RPMI8226 (cell line): ENCODE results near the gene FOCAD.
"Not testable (repeated sequence)": the region's sequence is repeated elsewhere in the genome, so short reads cannot be mapped to it uniquely, and the experiment has no call there.

ENCODE experiments used
- DNase-seq: peaks from one replicate; pipeline ENCODE4 v3.0.0-alpha.2; 2015

The FOCAD gene

GRCh38 chr9:20880675-20881074 lies 196.6 kb downstream of the FOCAD start:
- no peak for DNase-seq

GRCh38 chr9:20884985-20885593 lies 201.0 kb downstream of the FOCAD start:
- peak; percentile 57 for DNase-seq

- DNase-seq = no peak
These were observed 215.0 kb downstream of the FOCAD start for GRCh38 chr9:20898885-20899554.

GRCh38 chr9:20903212-20903611 lies 219.2 kb downstream of the FOCAD start:
- no peak for DNase-seq

- DNase-seq = no peak
These were observed 220.9 kb downstream of the FOCAD start for GRCh38 chr9:20904995-20905394.

GRCh38 chr9:20906326-20906725 lies 222.3 kb downstream of the FOCAD start:
- DNase-seq = no peak

- no peak for DNase-seq
These were observed 224.4 kb downstream of the FOCAD start for GRCh38 chr9:20908461-20908860.

- no peak for DNase-seq
These were observed 230.5 kb downstream of the FOCAD start for GRCh38 chr9:20914556-20914955.

- DNase-seq = no peak
These were observed 237.3 kb downstream of the FOCAD start for GRCh38 chr9:20921362-20921761.

- DNase-seq = no peak
These were observed 241.4 kb downstream of the FOCAD start for GRCh38 chr9:20925256-20926045.

- no peak for DNase-seq
These were observed 245.2 kb downstream of the FOCAD start for GRCh38 chr9:20929276-20929675.

- no peak for DNase-seq
These were observed 246.8 kb downstream of the FOCAD start for GRCh38 chr9:20930836-20931235.

- no peak for DNase-seq
These were observed 256.6 kb downstream of the FOCAD start for GRCh38 chr9:20940447-20941173.

GRCh38 chr9:20941174-20941690 lies 257.2 kb downstream of the FOCAD start:
- DNase-seq = peak; percentile 79

- DNase-seq = no peak
These were observed 260.4 kb downstream of the FOCAD start for GRCh38 chr9:20944507-20944906.

GRCh38 chr9:20945269-20945668 lies 261.2 kb downstream of the FOCAD start:
- no peak for DNase-seq

GRCh38 chr9:20945856-20946255 lies 261.8 kb downstream of the FOCAD start:
- DNase-seq = no peak

GRCh38 chr9:20948703-20949102 lies 264.6 kb downstream of the FOCAD start:
- no peak for DNase-seq

- DNase-seq = no peak
These were observed 266.6 kb downstream of the FOCAD start for GRCh38 chr9:20950707-20951106.

GRCh38 chr9:20962536-20963225 lies 278.6 kb downstream of the FOCAD start:
- no peak for DNase-seq

- DNase-seq = no peak
These were observed 288.6 kb downstream of the FOCAD start for GRCh38 chr9:20972684-20973083.

- not testable (repeated sequence) for DNase-seq
These were observed 289.3 kb downstream of the FOCAD start for GRCh38 chr9:20973246-20973947.
